Smooth muscle cell (in vitro differentiated cells): Measurements from ENCODE around the gene ABCC8. TPM values are rescaled to one million over a fixed set of nuclear protein-coding genes. Genes with fewer than 3 reads are reported as not detected.

ENCODE experiments used
- DNase-seq: peaks from one replicate; lab custom pipeline; 2025; ENCODE audit not compliant: unreplicated experiment; lab: John Stamatoyannopoulos, UW
- H2AFZ ChIP-seq: fragments of 200-600 bp; sonication (generic); 2 replicates; pipeline ENCODE4 v1.6.0; 2016; ENCODE audit warnings: antibody characterized with exemption, low read depth, mild to moderate bottlenecking
- H3F3A ChIP-seq: fragments of 200-600 bp; sonication (generic); 2 replicates; pipeline ENCODE4 v1.6.0; 2017; ENCODE audit warnings: antibody characterized with exemption, low read depth
- H3K27ac ChIP-seq: fragments of 200-600 bp; sonication (generic); 2 replicates; pipeline ENCODE4 v1.5.1; 2016; ENCODE audit warnings: low read depth, mild to moderate bottlenecking
- H3K27me3 ChIP-seq: fragments of 200-600 bp; sonication (generic); 2 replicates; pipeline ENCODE4 v1.6.1; 2016; ENCODE audit warnings: low read depth, mild to moderate bottlenecking
- H3K36me3 ChIP-seq: fragments of 200-600 bp; sonication (generic); 2 replicates; pipeline ENCODE4 v1.5.1; 2016; ENCODE audit warnings: low read depth
- H3K4me1 ChIP-seq: fragments of 200-600 bp; sonication (generic); 2 replicates; pipeline ENCODE4 v1.5.1; 2016; ENCODE audit warnings: low read depth
- H3K4me2 ChIP-seq: fragments of 200-600 bp; sonication (generic); 2 replicates; pipeline ENCODE4 v1.6.0; 2016; ENCODE audit warnings: mild to moderate bottlenecking
- H3K4me3 ChIP-seq: fragments of 200-600 bp; sonication (generic); 2 replicates; pipeline ENCODE4 v1.5.1; 2016; ENCODE audit warnings: mild to moderate bottlenecking
- H3K79me2 ChIP-seq: fragments of 200-600 bp; sonication (generic); 2 replicates; pipeline ENCODE4 v1.6.0; 2016; ENCODE audit warnings: low read depth, mild to moderate bottlenecking
- H3K9ac ChIP-seq: fragments of 200-600 bp; sonication (generic); 2 replicates; pipeline ENCODE4 v1.6.0; 2016; ENCODE audit warnings: low read depth
- H3K9me3 ChIP-seq: fragments of 200-600 bp; sonication (generic); replicated peaks from 2 replicates; pipeline ENCODE4 v1.5.1; 2016; ENCODE audit warnings: low read depth
- H4K20me1 ChIP-seq: fragments of 200-600 bp; sonication (generic); 2 replicates; pipeline ENCODE4 v1.6.0; 2016; ENCODE audit warnings: low read depth
- WGBS: methylation state at CpG from one replicate; pipeline ENCODE4 v1.1.7; 2016; ENCODE audit warnings: low lambda C conversion rate; 5-methylcytosine and 5-hydroxymethylcytosine counted together
- polyA plus RNA-seq: library from polyadenylated mRNA; unstranded; fragments of >200 nt; fragmentation: Nextera tagmentation; extraction: Ambion mirVana; gene quantifications from 2 replicates; pipeline ENCODE4 v1.2.1, GENCODE V29; 2016
- total RNA-seq: library from RNA; depleted of rRNA; stranded (reverse); fragments of >200 nt; gene quantifications from 2 replicates; pipeline ENCODE4 v1.2.3, GENCODE V29; 2014
- TF ChIP-seq, protein P1 (sequence below): fragments of 200-600 bp; sonication (generic); IDR thresholded peaks from 2 replicates; pipeline ENCODE4 v1.5.1; 2017; ENCODE audit warnings: borderline replicate concordance, mild to moderate bottlenecking, antibody characterized with exemption; ENCODE audit not compliant: insufficient read depth, poor library complexity, severe bottlenecking

Gene ABCC8
- total and polyA plus RNA-seq, 2 experiments from 2014 or later = not detected

DNA sequence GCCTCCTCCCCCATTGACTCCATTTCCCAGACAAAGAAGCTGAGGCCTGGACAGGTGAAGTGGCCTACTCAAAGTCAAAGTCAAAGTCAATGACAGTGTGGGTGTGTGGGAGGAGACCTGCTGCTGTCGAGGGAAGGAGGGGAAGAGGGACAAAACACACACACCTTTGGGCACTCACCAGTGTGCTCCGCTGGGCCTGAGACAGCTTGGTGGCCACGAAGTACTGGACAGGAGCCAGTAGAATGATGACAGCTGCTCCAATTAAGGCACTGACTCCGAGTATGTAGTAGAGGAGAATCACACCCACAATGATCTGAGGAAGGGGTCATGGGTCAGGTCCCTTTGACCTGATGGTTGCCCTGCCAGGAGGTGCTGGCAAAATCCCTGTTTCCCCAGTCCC is 33.6 kb downstream of the ABCC8 start:
- Histone ChIP-seq H3K4me2 (no peak overlapping the region), H3K27ac (no peak overlapping the region), H4K20me1 (no peaks in the 10 kb centered on the region), H3K36me3 (no peaks in the 10 kb centered on the region), H3K9me3 (no peaks in the 10 kb centered on the region), H3F3A (no peaks in the 10 kb centered on the region), H3K9ac (no peak overlapping the region), H2AFZ (no peak overlapping the region), H3K27me3 (peaks cover 97% of the 10 kb centered on the region), H3K4me3 (no peak overlapping the region), H3K4me1 (no peaks in the 10 kb centered on the region), H3K79me2 (no peaks in the 10 kb centered on the region)
- 83% methylated on average over 4 of the region's 4 CpGs for WGBS
- TF ChIP-seq, protein P1, sequence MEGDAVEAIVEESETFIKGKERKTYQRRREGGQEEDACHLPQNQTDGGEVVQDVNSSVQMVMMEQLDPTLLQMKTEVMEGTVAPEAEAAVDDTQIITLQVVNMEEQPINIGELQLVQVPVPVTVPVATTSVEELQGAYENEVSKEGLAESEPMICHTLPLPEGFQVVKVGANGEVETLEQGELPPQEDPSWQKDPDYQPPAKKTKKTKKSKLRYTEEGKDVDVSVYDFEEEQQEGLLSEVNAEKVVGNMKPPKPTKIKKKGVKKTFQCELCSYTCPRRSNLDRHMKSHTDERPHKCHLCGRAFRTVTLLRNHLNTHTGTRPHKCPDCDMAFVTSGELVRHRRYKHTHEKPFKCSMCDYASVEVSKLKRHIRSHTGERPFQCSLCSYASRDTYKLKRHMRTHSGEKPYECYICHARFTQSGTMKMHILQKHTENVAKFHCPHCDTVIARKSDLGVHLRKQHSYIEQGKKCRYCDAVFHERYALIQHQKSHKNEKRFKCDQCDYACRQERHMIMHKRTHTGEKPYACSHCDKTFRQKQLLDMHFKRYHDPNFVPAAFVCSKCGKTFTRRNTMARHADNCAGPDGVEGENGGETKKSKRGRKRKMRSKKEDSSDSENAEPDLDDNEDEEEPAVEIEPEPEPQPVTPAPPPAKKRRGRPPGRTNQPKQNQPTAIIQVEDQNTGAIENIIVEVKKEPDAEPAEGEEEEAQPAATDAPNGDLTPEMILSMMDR = no peak
- DNase-seq = no peak

DNA sequence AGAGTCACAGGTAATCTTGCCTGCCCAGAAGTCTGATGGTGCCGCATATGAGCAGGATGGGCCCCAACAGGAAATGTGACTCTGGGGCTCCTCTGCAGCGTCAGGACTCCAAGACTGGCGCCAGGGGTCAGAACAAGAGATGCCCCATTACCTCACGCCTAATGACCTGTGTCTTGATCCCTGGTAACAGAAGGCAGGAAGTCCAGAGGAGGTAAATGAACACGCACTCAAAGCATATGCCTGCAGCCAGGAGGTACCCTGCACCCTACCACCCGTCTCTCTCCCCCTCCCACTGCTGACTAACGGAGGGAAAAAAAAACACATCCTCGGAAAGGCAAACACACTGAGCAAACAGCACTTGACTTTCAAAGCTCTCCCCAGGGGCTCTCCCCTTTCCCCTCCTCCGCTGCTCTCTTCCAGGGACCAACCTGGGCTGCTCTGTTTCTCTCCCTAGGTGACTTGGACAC is 37.3 kb downstream of the ABCC8 start:
- H2AFZ ChIP-seq = no peak overlapping the region
- 36% methylated on average over 9 of the region's 9 CpGs for WGBS
- H3K4me2 ChIP-seq = no peak overlapping the region

DNA sequence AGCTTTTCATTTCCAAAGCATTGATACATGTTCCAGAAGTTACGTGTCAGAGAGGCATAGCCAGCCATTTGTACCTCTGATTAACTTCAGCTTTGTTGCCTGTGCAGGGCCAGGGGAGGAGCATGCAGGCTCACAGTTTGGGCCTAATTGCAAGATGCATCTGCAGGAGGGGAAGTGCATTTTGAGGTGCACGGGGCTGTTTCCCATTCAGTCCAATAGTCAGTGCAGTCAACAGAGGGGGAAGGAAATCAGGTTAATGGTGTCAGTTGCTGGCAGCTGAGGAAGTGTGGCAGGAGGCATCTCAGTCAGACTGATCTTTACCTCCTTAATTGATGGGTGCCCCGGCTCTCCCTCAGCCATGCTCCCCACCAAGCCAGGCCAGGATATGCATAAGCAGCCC is 39.3 kb downstream of the ABCC8 start:
- TF ChIP-seq, protein P1 = no peak
- no peak for DNase-seq
- H3K4me2 ChIP-seq = no peak overlapping the region
- H3K9me3 ChIP-seq = no peaks in the 10 kb centered on the region
- WGBS = 98% methylated on average over 3 of the region's 3 CpGs
- H3K4me3 ChIP-seq = no peak overlapping the region
- H3K9ac ChIP-seq = no peak overlapping the region
- peaks cover 64% of the 10 kb centered on the region for H3K27me3 ChIP-seq
- no peak overlapping the region for H2AFZ ChIP-seq
- H3F3A ChIP-seq = peaks cover 6% of the 10 kb centered on the region
- no peaks in the 10 kb centered on the region for H3K79me2 ChIP-seq
- H3K4me1 ChIP-seq = peaks cover 8% of the 10 kb centered on the region
- no peaks in the 10 kb centered on the region for H3K36me3 ChIP-seq
- H4K20me1 ChIP-seq = peaks cover 5% of the 10 kb centered on the region
- H3K27ac ChIP-seq = no peak overlapping the region

More for the DNA sequence above, 37.3 kb downstream of the ABCC8 start:
- Histone ChIP-seq H3K4me1 (peaks cover 4% of the 10 kb centered on the region), H3F3A (peaks cover 4% of the 10 kb centered on the region), H4K20me1 (peaks cover 4% of the 10 kb centered on the region), H3K9me3 (no peaks in the 10 kb centered on the region), H3K79me2 (no peaks in the 10 kb centered on the region), H3K36me3 (no peaks in the 10 kb centered on the region), H3K9ac (no peak overlapping the region), H3K4me3 (no peak overlapping the region), H3K27me3 (peaks cover 80% of the 10 kb centered on the region), H3K27ac (no peak overlapping the region)
- TF ChIP-seq, protein P1 = no peak
- no peak for DNase-seq

DNA sequence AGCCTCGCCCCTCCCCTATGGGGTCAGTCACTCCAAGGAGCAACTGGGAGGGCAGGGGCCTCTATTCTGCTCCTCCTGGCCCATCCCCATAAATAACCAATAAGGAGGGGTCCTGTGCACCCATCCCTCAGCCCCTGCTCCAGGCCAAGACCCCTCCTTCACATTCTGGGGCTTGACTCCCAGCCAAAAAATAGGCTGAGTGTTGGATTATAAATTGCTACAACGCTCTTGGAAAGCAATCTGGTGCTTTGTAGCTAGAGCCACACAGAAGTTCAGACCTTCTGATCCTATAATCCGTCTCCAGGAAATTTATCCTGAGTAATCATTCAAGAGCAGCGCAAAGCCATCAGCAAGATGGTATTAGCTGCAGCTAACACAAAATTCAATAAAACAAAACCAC is 42.5 kb downstream of the ABCC8 start:
- Histone ChIP-seq H2AFZ (no peak overlapping the region), H4K20me1 (peaks cover 5% of the 10 kb centered on the region), H3K4me2 (peak overlapping the region; percentile 17), H3K79me2 (no peaks in the 10 kb centered on the region), H3F3A (peaks cover 6% of the 10 kb centered on the region), H3K27ac (no peak overlapping the region), H3K27me3 (peaks cover 55% of the 10 kb centered on the region), H3K36me3 (no peaks in the 10 kb centered on the region), H3K9me3 (no peaks in the 10 kb centered on the region), H3K4me1 (peaks cover 8% of the 10 kb centered on the region), H3K4me3 (no peak overlapping the region), H3K9ac (no peak overlapping the region)
- TF ChIP-seq, protein P1 = no peak
- DNase-seq = no peak
- WGBS = 41% methylated on average over 4 of the region's 4 CpGs
